Hematopoietic multipotent progenitor cell treated with erythropoietin and hydrocortisone succinate and interleukin-3 and kit ligand, for 15 days (in vitro differentiated cells): Measurements from ENCODE around the gene TGFBR3L.

ENCODE experiments used
- DNase-seq: peaks from one replicate; pipeline ENCODE4 v3.0.0-alpha.2; 2015; ENCODE audit warnings: low spot score

Gene TGFBR3L

GRCh38 chr19:7914598-7915045 lies at the start of gene TGFBR3L:
TGFBR3L (plus strand) TSS chr19:7914830.
- no peak for DNase-seq

GRCh38 chr19:7865262-7865911 lies 49.2 kb upstream of the TGFBR3L start:
- DNase-seq: no peak

- no peak for DNase-seq
These were observed 48.1 kb upstream of the TGFBR3L start for GRCh38 chr19:7866399-7867091.

- DNase-seq: no peak
These were observed 47.4 kb upstream of the TGFBR3L start for GRCh38 chr19:7867092-7867844.

GRCh38 chr19:7868326-7868670 lies 46.3 kb upstream of the TGFBR3L start:
- no peak for DNase-seq

- DNase-seq: peak; percentile 74
These were observed 45.8 kb upstream of the TGFBR3L start for GRCh38 chr19:7868671-7869452.

GRCh38 chr19:7869453-7869909 lies 45.1 kb upstream of the TGFBR3L start:
- peak; percentile 57 for DNase-seq

GRCh38 chr19:7869910-7870511 lies 44.6 kb upstream of the TGFBR3L start:
- peak; percentile 56 for DNase-seq

- peak; percentile 77 for DNase-seq
These were observed 43.8 kb upstream of the TGFBR3L start for GRCh38 chr19:7870571-7871436.

GRCh38 chr19:7871437-7872305 lies 43.0 kb upstream of the TGFBR3L start:
- peak; percentile 79 for DNase-seq

GRCh38 chr19:7872306-7873204 lies 42.1 kb upstream of the TGFBR3L start:
- no peak for DNase-seq

GRCh38 chr19:7873304-7874075 lies 41.1 kb upstream of the TGFBR3L start:
- DNase-seq: no peak

GRCh38 chr19:7874076-7874896 lies 40.3 kb upstream of the TGFBR3L start, which contains the start of gene PRR36:
PRR36 (minus strand) TSS chr19:7874390; CDS start chr19:7873689, 701 bp downstream.
- DNase-seq: no peak

- no peak for DNase-seq
These were observed 39.7 kb upstream of the TGFBR3L start for GRCh38 chr19:7874897-7875273.

- no peak for DNase-seq
These were observed 37.3 kb upstream of the TGFBR3L start for GRCh38 chr19:7877249-7877836.

- DNase-seq: no peak
These were observed 35.4 kb upstream of the TGFBR3L start for GRCh38 chr19:7879111-7879807.
